HCT116 (cell line): ENCODE data around the gene NKX6-1. TPM values are rescaled to one million over a fixed set of nuclear protein-coding genes. Genes with fewer than 3 reads are reported as not detected.
A peak's percentile ranks its signal among the peaks of the same experiment; 100 is the strongest.

Source experiments
- ATAC-seq: fragments of 200-7000 bp; cut with Tn5 transposase; 2 replicates; pipeline ENCODE4 v1.9.1; 2020; ENCODE audit warnings: mild to moderate bottlenecking, moderate library complexity
- BruUV-seq: library from RNA; stranded (reverse); fragments of 400-500 nt; replicated peaks from 2 replicates; lab custom pipeline; 2021; lab: Mats Ljungman, UMichigan
- CTCF ChIA-PET: fragments of 300-600 bp; sonication (Branson Sonifier 250); formaldehyde crosslinking; loops from one replicate; lab custom pipeline; 2021; ENCODE audit warnings: antibody characterized with exemption; lab: Charles Lee
- POLR2A ChIA-PET: fragments of 300-600, 350-600 bp; sonication (Branson Sonifier 250); formaldehyde crosslinking; loops from one replicate; lab custom pipeline; 2021; ENCODE audit warnings: antibody characterized with exemption; lab: Charles Lee
- RAD21 ChIA-PET, 2 experiments: fragments of 300-600 bp; sonication (Branson Sonifier 250); formaldehyde crosslinking; loops; one replicate each; lab custom pipeline; 2023; ENCODE audit warnings: low total read pairs in 2 of 2; ENCODE audit not compliant: uncharacterized antibody in 2 of 2, unreplicated experiment in 2 of 2, low non-redundant PET in 1 of 2; lab: Charles Lee
- DNase-seq: peaks from one replicate; pipeline ENCODE4 v3.0.0-alpha.2; 2010; ENCODE audit warnings: low read depth, low spot score
- H2AFZ ChIP-seq: fragments of 200-600 bp; shearing (Covaris generic), sonication (generic); 2 replicates; pipeline ENCODE4 v1.6.1; 2017; ENCODE audit warnings: low read depth, mixed run types, mixed read lengths, antibody characterized with exemption, low read length; ENCODE audit not compliant: poor library complexity, severe bottlenecking
- H3K27ac ChIP-seq: 2 replicates; pipeline ENCODE4 v1.5.1; 2012; ENCODE audit warnings: low read depth, low read length
- H3K27me3 ChIP-seq: fragments of 200-600 bp; sonication (generic); 2 replicates; pipeline ENCODE4 v1.6.1; 2016; ENCODE audit warnings: mixed run types, low read length, mixed read lengths; ENCODE audit not compliant: insufficient read depth
- H3K36me3 ChIP-seq, 2 experiments: fragments of 200-500 bp in 1 of 2; fragments of 200-600 bp in 1 of 2; sonication (Bioruptor generic) in 1 of 2; sonication (generic) in 1 of 2; 2 replicates each; pipeline versions ENCODE4 v1.5.1 to v1.6.1; 2014 to 2016; ENCODE audit warnings: low read length in 2 of 2, inconsistent platforms in 1 of 2, mixed read lengths in 1 of 2, mixed run types in 1 of 2; ENCODE audit not compliant: insufficient read depth in 2 of 2, control insufficient read depth in 1 of 2
- H3K4me1 ChIP-seq, 2 experiments: fragments of 200-600 bp in 1 of 2; sonication (generic) in 1 of 2; 2 replicates each; pipeline versions ENCODE4 v1.5.1 to v1.6.1; 2012 to 2017; ENCODE audit warnings: low read length in 2 of 2, inconsistent platforms in 1 of 2, mild to moderate bottlenecking in 1 of 2, mixed read lengths in 1 of 2, mixed run types in 1 of 2, moderate library complexity in 1 of 2; ENCODE audit not compliant: insufficient read depth in 2 of 2, control insufficient read depth in 1 of 2
- H3K4me2 ChIP-seq: fragments of 200-600 bp; sonication (generic); 2 replicates; pipeline ENCODE4 v1.6.1; 2017; ENCODE audit warnings: mixed run types, low read length, mixed read lengths
- H3K4me3 ChIP-seq, 2 experiments: fragments of 200-600 bp in 1 of 2; sonication (generic) in 1 of 2; replicated peaks in 1 of 2; 2 replicates each; pipeline ENCODE4 v1.5.1; 2011 to 2016; ENCODE audit warnings: low read length in 2 of 2, control low read depth in 1 of 2, low read depth in 1 of 2, mild to moderate bottlenecking in 1 of 2, mixed read lengths in 1 of 2, mixed run types in 1 of 2
- H3K79me2 ChIP-seq: fragments of 200-600 bp; sonication (generic); 2 replicates; pipeline ENCODE4 v1.6.1; 2017; ENCODE audit warnings: mild to moderate bottlenecking, mixed run types, low read length, moderate library complexity, mixed read lengths; ENCODE audit not compliant: insufficient read depth
- H3K9ac ChIP-seq: fragments of 200-600 bp; sonication (generic); 2 replicates; pipeline ENCODE4 v1.6.1; 2016; ENCODE audit warnings: low read length, mixed read lengths
- H3K9me2 ChIP-seq: fragments of 200-600 bp; sonication (generic), shearing (Covaris generic); 2 replicates; pipeline ENCODE4 v1.6.1; 2017; ENCODE audit warnings: mixed run types, mild to moderate bottlenecking, moderate library complexity; ENCODE audit not compliant: insufficient read depth
- H3K9me3 ChIP-seq, 2 experiments: fragments of 200-500 bp in 1 of 2; fragments of 200-600 bp in 1 of 2; sonication (Bioruptor generic) in 1 of 2; sonication (generic) in 1 of 2; 2 replicates each; pipeline ENCODE4 v1.6.1; 2014 to 2017; ENCODE audit warnings: low read length in 2 of 2, mixed read lengths in 2 of 2, inconsistent platforms in 1 of 2, low read depth in 1 of 2, mild to moderate bottlenecking in 1 of 2, mixed run types in 1 of 2, moderate library complexity in 1 of 2; ENCODE audit not compliant: control insufficient read depth in 1 of 2, insufficient read depth in 1 of 2
- H4K20me1 ChIP-seq: fragments of 200-600 bp; sonication (generic), shearing (Covaris generic); 2 replicates; pipeline ENCODE4 v1.6.1; 2017; ENCODE audit warnings: mixed run types, mild to moderate bottlenecking, moderate library complexity; ENCODE audit not compliant: insufficient read depth
- ELF1 ChIP-seq: IDR thresholded peaks from 2 replicates; pipeline ENCODE4 v1.6.1; 2012; ENCODE audit warnings: low read depth, borderline replicate concordance
- EZH2 ChIP-seq: fragments of 200-600 bp; sonication (generic); IDR thresholded peaks from 2 replicates; pipeline ENCODE4 v1.6.1; 2017; ENCODE audit warnings: antibody characterized with exemption, mixed run types
- FOSL1 ChIP-seq: IDR thresholded peaks from 2 replicates; pipeline ENCODE4 v1.6.1; 2012; ENCODE audit warnings: low read depth
- SRF ChIP-seq: IDR thresholded peaks from 2 replicates; pipeline ENCODE4 v1.6.1; 2012; ENCODE audit warnings: low read depth
- TCF7L2 ChIP-seq: IDR thresholded peaks from 2 replicates; pipeline ENCODE4 v1.7.0; 2011; ENCODE audit warnings: borderline replicate concordance, inconsistent platforms; ENCODE audit not compliant: insufficient read depth, insufficient read length; ENCODE audit errors: extremely low read depth
- ZFX ChIP-seq: fragments of 450-650 bp; IDR thresholded peaks from 2 replicates; pipeline ENCODE4 v1.6.1; 2017
- ZNF274 ChIP-seq: fragments of 200-500 bp; sonication (Bioruptor generic); IDR thresholded peaks from 2 replicates; pipeline ENCODE4 v1.6.1; 2014; ENCODE audit warnings: mild to moderate bottlenecking, low read depth, low read length, inconsistent platforms
- intact Hi-C: fragments of 100-400 bp; cut with micrococcal nuclease; formaldehyde crosslinking; loops from 2 replicates; pipeline ENCODE4 v1.10.0; 2022
- total RNA-seq: library from RNA; stranded (reverse); gene quantifications from one replicate; pipeline ENCODE4 v1.2.1, GENCODE V29; 2021; ENCODE audit not compliant: unreplicated experiment
- TF ChIP-seq, protein P1 (sequence below), 3 experiments: fragments of 200-600 bp in 1 of 3; sonication (generic) in 1 of 3; IDR thresholded peaks in 2 of 3; conservative IDR thresholded peaks in 1 of 3; 2 replicates each; pipeline ENCODE4 v1.5.1; 2012 to 2017; ENCODE audit warnings: low read depth in 2 of 3, low read length in 2 of 3, antibody characterized with exemption in 1 of 3, borderline replicate concordance in 1 of 3, control low read depth in 1 of 3, mild to moderate bottlenecking in 1 of 3, mixed read lengths in 1 of 3, mixed run types in 1 of 3, moderate library complexity in 1 of 3; ENCODE audit not compliant: insufficient read depth in 1 of 3
- TF ChIP-seq, protein P2 (sequence below): IDR thresholded peaks from 2 replicates; pipeline ENCODE4 v1.6.1; 2011; ENCODE audit warnings: mild to moderate bottlenecking, low read length, moderate library complexity; ENCODE audit not compliant: insufficient replicate concordance; ENCODE audit errors: extremely low read depth
- TF ChIP-seq, protein P3 (sequence below): IDR thresholded peaks from 2 replicates; pipeline ENCODE4 v1.6.1; 2012

NKX6-1 gene
- total RNA-seq, 1 experiment from 2014 or later: 4.2 TPM

DNA sequence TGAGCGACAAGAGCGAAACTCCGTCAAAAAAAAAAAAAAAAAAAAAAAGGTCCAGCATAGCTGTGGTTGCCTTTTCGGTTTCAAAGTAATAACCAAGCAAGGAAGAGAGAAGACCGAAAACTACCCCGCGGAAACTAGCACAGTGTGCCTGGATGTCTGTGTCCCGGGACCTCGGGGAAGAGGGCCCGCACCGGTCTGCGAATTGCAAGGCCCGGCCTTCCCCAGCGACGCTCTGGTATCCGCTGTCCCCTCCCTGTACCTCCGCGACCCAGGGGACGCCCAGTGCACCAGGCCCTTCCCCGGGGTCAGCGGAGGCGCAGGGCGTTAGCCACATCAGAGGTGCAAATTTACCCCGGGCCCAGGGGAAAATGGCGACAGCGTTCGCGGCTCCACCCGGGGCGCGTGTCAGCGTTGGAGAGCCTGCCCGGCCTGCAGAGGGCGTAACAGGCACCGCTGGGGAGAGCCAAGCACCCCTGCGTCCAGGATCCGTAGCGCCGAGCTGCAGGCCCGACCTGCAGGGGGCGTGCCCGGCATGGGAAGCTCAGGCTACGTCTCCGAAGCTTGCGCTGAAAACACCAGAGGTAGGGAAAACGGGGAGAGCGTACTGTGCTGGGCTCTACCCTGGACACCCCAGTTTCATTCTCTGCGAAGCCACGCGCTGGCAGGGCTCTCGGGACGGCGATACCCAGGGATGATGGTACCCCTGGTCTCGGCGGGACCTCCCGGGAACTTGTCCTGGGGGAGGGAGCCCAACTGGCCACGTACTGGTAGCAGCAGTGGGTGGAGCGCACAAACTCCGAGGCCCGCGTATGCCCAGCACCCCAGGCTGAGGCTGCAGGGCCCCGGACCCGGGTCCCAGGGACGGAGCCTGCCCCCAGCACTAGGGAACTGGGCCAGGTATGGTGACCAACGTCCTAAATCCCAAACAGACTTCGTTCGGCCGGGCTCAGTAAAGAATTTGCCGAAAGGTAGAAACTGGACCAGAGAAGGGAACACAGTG lies 16.2 kb downstream of the NKX6-1 start:
- RAD21 ChIA-PET: no interaction called here
- no peak for TF ChIP-seq FOSL1
- TF ChIP-seq, protein P1, sequence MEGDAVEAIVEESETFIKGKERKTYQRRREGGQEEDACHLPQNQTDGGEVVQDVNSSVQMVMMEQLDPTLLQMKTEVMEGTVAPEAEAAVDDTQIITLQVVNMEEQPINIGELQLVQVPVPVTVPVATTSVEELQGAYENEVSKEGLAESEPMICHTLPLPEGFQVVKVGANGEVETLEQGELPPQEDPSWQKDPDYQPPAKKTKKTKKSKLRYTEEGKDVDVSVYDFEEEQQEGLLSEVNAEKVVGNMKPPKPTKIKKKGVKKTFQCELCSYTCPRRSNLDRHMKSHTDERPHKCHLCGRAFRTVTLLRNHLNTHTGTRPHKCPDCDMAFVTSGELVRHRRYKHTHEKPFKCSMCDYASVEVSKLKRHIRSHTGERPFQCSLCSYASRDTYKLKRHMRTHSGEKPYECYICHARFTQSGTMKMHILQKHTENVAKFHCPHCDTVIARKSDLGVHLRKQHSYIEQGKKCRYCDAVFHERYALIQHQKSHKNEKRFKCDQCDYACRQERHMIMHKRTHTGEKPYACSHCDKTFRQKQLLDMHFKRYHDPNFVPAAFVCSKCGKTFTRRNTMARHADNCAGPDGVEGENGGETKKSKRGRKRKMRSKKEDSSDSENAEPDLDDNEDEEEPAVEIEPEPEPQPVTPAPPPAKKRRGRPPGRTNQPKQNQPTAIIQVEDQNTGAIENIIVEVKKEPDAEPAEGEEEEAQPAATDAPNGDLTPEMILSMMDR (IDR thresholded peaks at IDR 0.05 in 2 of 3, conservative IDR thresholded peaks at IDR 0.05 in 1 of 3; ENCODE audit: borderline replicate concordance in 1 of 3, insufficient read depth in 1 of 3, low read depth in 2 of 3, low read length in 2 of 3): peak in 2 of 3 experiments; percentile 25 to 29; a peak in 2 of 6 replicates
- TF ChIP-seq, all 23 proteins: peak for 1
- Histone ChIP-seq H3K9ac (no peak overlapping the region), H2AFZ (no peak overlapping the region), H3K27me3 (no peaks in the 10 kb centered on the region), H3K36me3 (no peaks in the 10 kb centered on the region), H4K20me1 (no peaks in the 10 kb centered on the region), H3K4me3 (no peak overlapping the region), H3K9me3 (no peaks in the 10 kb centered on the region), H3K4me2 (no peak overlapping the region), H3K4me1 (peaks cover 0 to 5% of the 10 kb centered on the region in 2 experiments; a peak in 2 of 4 replicates), H3K9me2 (no peaks in the 10 kb centered on the region), H3K27ac (no peak overlapping the region), H3K79me2 (no peaks in the 10 kb centered on the region)
- POLR2A ChIA-PET: no interaction called here
- CTCF ChIA-PET: no interaction called here
- DNase-seq: no peak
- ATAC-seq: 0 out of 2 replicates have a peak, but pooled peaks have one; percentile 20
- no TSS peak for BruUV-seq
- intact Hi-C loops: no loop called here

DNA sequence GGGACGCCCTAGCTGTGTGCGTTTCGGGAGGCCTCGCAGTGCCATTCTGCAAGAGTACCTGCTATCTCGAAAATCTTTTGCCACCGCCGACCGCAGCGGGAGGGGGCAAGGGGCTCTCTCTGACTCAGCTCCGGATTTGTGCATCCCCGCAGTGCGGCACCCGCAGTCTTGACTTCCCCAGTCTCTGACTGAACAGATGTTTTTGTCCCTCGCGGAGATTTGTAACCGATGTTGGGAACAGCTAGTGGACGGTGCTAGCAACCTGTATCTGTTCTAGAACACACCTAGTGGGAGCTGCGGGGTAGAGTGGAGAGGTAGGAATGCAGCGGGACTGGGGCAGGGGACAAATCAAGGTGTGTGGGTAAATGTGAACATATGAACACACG lies 17.2 kb downstream of the NKX6-1 start:
- ATAC-seq (no peak), DNase-seq (no peak)
- BruUV-seq: no TSS peak
- intact Hi-C loops: no loop called here
- POLR2A ChIA-PET: no interaction called here
- RAD21 ChIA-PET: no interaction called here
- Histone ChIP-seq H3K79me2 (no peaks in the 10 kb centered on the region), H3K4me2 (no peak overlapping the region), H3K9me2 (no peaks in the 10 kb centered on the region), H3K27me3 (no peaks in the 10 kb centered on the region), H3K9ac (no peak overlapping the region), H3K4me3 (no peak overlapping the region), H3K9me3 (no peaks in the 10 kb centered on the region), H2AFZ (no peak overlapping the region), H3K4me1 (peaks cover 0 to 5% of the 10 kb centered on the region in 2 experiments; a peak in 2 of 4 replicates), H3K27ac (no peak overlapping the region), H3K36me3 (no peaks in the 10 kb centered on the region), H4K20me1 (no peaks in the 10 kb centered on the region)
- CTCF ChIA-PET: no interaction called here
- TF ChIP-seq ZNF274 (no peak), ELF1 (no peak), SRF (no peak), ZFX (no peak), TCF7L2 (no peak), EZH2 (no peak)
- TF ChIP-seq, protein P2, sequence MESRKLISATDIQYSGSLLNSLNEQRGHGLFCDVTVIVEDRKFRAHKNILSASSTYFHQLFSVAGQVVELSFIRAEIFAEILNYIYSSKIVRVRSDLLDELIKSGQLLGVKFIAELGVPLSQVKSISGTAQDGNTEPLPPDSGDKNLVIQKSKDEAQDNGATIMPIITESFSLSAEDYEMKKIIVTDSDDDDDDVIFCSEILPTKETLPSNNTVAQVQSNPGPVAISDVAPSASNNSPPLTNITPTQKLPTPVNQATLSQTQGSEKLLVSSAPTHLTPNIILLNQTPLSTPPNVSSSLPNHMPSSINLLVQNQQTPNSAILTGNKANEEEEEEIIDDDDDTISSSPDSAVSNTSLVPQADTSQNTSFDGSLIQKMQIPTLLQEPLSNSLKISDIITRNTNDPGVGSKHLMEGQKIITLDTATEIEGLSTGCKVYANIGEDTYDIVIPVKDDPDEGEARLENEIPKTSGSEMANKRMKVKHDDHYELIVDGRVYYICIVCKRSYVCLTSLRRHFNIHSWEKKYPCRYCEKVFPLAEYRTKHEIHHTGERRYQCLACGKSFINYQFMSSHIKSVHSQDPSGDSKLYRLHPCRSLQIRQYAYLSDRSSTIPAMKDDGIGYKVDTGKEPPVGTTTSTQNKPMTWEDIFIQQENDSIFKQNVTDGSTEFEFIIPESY: no peak
- TF ChIP-seq, protein P3, sequence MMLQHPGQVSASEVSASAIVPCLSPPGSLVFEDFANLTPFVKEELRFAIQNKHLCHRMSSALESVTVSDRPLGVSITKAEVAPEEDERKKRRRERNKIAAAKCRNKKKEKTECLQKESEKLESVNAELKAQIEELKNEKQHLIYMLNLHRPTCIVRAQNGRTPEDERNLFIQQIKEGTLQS: no peak
- TF ChIP-seq, protein P1 (IDR thresholded peaks at IDR 0.05 in 2 of 3, conservative IDR thresholded peaks at IDR 0.05 in 1 of 3; ENCODE audit: borderline replicate concordance in 1 of 3, insufficient read depth in 1 of 3, low read depth in 2 of 3, low read length in 2 of 3): no peak
